HEK293T (cell line): ENCODE results near the gene CHSY3.

Experiments used
- FOXM1 ChIP-seq: fragments of 450-650 bp; IDR thresholded peaks from 2 replicates; pipeline ENCODE4 v1.6.1; 2017; ENCODE audit warnings: mild to moderate bottlenecking, borderline replicate concordance
- SP1 ChIP-seq: fragments of 450-650 bp; IDR thresholded peaks from 2 replicates; pipeline ENCODE4 v1.6.1; 2017
- ZNF384 ChIP-seq: fragments of 450-650 bp; IDR thresholded peaks from 2 replicates; pipeline ENCODE4 v1.6.1; 2016

DNA sequence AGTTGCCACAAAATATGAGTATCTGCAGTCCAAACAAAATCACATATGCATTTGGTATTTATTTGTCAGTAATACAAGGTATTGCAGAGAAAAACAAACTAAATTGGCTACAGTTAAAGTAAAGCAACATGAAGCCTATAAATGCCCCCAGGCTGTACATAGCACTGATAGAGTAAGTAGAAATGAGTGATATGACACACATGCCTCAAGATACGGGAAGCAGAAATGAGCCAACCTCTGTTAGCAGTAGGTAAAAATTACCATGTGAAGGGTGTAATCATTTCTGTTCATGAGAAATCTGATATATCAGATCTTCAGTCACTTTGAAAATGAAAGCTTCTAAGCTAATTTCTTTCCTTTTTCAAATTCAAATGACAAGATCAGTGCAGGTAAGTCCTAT, 131.1 kb downstream of the CHSY3 start:
- no peak for TF ChIP-seq ZNF384
- TF ChIP-seq FOXM1 = no peak
- no peak for TF ChIP-seq SP1
